ENCODE data around the gene ATAD1.
"Not testable (repeated sequence)": the region's sequence is repeated elsewhere in the genome, so short reads cannot be mapped to it uniquely, and the experiment has no call there.

Gene ATAD1

DNA sequence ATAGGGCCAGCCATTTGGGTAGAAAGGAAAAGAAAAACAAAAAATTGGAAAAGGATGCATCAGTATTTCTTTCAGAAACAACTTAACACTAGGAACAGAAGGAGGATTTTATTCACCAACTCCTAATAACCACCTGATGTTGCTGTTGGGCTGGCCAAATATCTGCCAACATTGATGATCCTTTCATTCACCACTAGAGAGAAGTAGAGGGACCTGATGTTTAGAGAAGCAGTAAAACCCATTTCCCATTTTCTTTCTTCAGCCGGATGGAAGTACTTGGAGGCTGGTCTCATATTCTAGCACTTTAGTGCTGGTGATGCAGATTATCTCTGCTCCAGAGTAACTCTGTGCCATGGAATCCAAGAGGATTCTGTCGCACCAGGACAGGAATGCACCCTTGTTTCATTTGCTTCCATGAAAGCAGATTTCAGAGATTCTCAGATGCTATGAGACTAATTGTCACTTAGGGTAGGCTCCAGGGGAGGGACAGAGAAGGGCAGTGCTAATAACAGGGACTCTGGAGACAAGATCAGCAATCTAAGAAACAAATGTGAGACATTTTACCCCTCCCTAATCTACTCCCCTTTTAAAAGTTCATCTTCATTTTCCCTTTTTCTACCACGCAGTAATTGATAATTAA, 42.2 kb upstream of the ATAD1 start:
- Mint-ChIP-seq H3K4me1 (ENCODE audit: low read depth) (peaks cover 21% of the 10 kb centered on the region), H3K36me3 (ENCODE audit: low read depth) (peaks cover 31% of the 10 kb centered on the region), H3K27ac (no peak overlapping the region), H3K4me3 (no peak overlapping the region), H3K27me3 (no peaks in the 10 kb centered on the region), H3K9me3 (no peaks in the 10 kb centered on the region)
- intact Hi-C loops (cut with micrococcal nuclease) = loop anchor here (1.0 to 5.0 kb wide), 3 partner anchors 257 to 692 kb away; no protein-coding TSS in a partner anchor

DNA sequence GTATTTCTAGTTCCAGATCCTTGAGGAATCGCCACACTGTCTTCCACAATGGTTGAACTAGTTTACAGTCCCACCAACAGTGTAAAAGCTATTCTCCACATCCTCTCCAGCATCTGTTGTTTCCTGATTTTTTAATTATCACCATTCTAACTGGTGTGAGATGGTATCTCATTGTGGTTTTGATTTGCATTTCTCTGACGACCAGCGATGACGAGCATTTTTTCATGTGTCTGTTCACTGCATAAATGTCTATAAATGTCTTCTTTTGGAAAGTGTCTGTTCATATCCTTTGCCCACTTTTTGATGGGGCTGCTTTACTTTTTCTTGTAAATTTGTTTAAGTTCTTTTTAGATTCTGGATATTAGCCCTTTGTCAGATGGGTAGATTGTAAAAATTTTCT, 37.6 kb upstream of the ATAD1 start:
- H3K4me1 Mint-ChIP-seq (ENCODE audit: low read depth) = peaks cover 12% of the 10 kb centered on the region
- H3K9me3 Mint-ChIP-seq; H3K27me3 Mint-ChIP-seq; H3K36me3 Mint-ChIP-seq (ENCODE audit: low read depth); H3K4me3 Mint-ChIP-seq; intact Hi-C loops (cut with micrococcal nuclease); H3K27ac Mint-ChIP-seq: not testable (repeated sequence)

DNA sequence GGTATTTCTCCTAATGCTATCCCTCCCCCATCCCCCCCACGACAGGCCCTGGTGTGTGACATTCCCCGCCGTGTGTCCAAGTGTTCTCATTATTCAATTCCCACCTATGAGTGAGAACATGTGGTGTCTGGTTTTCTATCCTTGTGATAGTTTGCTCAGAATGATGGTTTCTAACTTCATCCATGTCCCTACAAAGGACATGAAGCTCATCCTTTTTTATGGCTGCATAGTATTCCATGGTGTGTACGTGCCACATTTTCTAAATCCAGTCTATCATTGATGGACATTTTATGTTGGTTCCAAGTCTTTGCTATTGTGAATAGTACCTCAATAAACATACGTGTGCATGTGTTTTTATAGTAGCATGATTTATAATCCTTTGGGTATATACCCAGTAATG, 37.2 kb upstream of the ATAD1 start:
- H3K4me1 Mint-ChIP-seq (ENCODE audit: low read depth) = peaks cover 11% of the 10 kb centered on the region
- H3K4me3 Mint-ChIP-seq; intact Hi-C loops (cut with micrococcal nuclease): not testable (repeated sequence)

DNA sequence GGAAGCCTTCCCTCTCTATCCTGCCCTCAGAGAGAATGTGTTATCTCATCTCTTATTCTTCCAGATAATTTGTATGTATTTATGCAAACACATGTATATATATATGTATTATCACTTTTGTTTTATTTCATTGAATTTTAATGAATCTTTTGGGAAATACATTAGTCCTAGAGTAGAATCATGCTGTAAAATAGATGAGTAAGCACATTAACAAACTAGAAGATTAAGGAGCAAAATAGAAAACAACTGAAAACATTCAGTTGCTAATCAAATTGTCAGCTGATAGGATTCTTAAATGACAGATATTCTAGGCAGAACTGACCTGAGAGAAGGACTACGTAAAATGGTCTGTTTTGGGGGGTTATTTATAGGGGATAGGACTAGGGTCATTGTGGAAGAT, 34.1 kb upstream of the ATAD1 start:
- H3K27ac Mint-ChIP-seq = no peak overlapping the region
- H3K4me3 Mint-ChIP-seq = no peak overlapping the region
- peaks cover 21% of the 10 kb centered on the region for H3K4me1 Mint-ChIP-seq (ENCODE audit: low read depth)
- intact Hi-C loops (cut with micrococcal nuclease) = no loop called here
- H3K27me3 Mint-ChIP-seq = no peaks in the 10 kb centered on the region
- no peaks in the 10 kb centered on the region for H3K36me3 Mint-ChIP-seq (ENCODE audit: low read depth)
- H3K9me3 Mint-ChIP-seq = no peaks in the 10 kb centered on the region

More for the DNA sequence above, 37.2 kb upstream of the ATAD1 start:
- not testable (repeated sequence) for H3K9me3 Mint-ChIP-seq; H3K27me3 Mint-ChIP-seq; H3K36me3 Mint-ChIP-seq (ENCODE audit: low read depth); H3K27ac Mint-ChIP-seq

DNA sequence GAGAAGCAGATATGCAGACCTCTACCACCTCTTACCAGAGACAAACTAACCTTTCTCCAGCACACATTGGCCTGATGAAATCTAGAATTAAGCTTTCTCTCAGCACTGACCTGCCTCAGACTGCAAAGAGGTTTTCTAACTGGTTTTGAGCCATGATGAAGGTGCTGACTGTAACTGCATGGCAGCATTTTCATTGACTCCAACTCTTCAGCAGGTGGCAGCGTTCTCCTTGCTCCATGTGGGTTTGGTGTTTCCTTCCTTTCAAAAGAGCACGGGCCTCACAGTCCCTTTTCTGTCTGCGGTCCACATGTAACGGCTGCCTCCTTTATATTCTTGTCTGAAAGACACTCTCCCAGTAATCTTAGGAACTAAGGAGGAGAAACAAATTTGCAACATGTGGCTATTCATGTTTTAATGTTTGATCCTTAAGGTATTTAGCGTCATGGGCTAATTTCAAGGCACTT, 32.7 kb upstream of the ATAD1 start:
- intact Hi-C loops (cut with micrococcal nuclease) = no loop called here
- H3K27ac Mint-ChIP-seq = no peak overlapping the region
- H3K36me3 Mint-ChIP-seq (ENCODE audit: low read depth) = no peaks in the 10 kb centered on the region
- H3K4me3 Mint-ChIP-seq = no peak overlapping the region
- no peaks in the 10 kb centered on the region for H3K27me3 Mint-ChIP-seq
- no peaks in the 10 kb centered on the region for H3K9me3 Mint-ChIP-seq
- H3K4me1 Mint-ChIP-seq (ENCODE audit: low read depth) = peaks cover 21% of the 10 kb centered on the region

DNA sequence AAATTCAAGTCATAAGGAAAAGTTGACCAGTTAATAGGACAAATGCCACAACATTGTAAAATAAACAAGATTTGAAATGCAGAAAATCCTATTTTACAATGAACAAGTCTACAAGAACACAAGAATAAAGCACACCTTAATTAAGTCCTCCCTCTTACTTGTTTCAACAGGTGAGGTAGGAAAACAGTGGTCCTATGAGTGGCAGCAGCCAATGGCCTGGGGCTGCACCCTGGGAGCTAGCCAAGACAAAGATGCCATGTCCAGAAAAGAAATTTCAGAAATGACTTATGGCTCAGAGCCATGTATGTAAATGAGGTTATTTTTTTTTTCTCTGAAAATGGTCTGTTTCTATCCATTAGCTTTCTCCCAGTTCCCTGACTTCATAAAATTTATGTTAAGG, 31.0 kb upstream of the ATAD1 start:
- no peaks in the 10 kb centered on the region for H3K36me3 Mint-ChIP-seq (ENCODE audit: low read depth)
- no peaks in the 10 kb centered on the region for H3K9me3 Mint-ChIP-seq
- H3K27ac Mint-ChIP-seq = no peak overlapping the region
- intact Hi-C loops (cut with micrococcal nuclease) = no loop called here
- peaks cover 2% of the 10 kb centered on the region for H3K27me3 Mint-ChIP-seq
- H3K4me3 Mint-ChIP-seq = no peak overlapping the region
- H3K4me1 Mint-ChIP-seq (ENCODE audit: low read depth) = peaks cover 21% of the 10 kb centered on the region

DNA sequence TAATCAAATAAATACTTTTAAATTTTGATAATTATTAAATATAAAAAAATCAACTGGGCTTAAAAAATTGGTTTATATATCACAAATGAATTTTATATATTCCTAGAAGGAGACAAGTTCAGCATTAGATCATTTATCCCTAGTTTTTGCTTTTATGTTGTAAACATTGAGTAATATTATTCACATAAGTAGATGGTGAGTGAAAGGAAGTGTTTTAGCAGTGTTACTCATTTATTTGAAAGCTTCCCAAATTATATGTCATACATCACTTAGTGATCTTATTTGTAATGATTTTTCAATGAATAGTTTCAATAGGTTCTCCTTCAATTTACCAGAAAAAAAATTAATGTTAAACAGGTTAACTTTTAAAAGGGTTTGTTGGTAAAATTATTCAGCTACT, 29.5 kb upstream of the ATAD1 start:
- H3K9me3 Mint-ChIP-seq = no peaks in the 10 kb centered on the region
- no peak overlapping the region for H3K4me3 Mint-ChIP-seq
- H3K27ac Mint-ChIP-seq = no peak overlapping the region

DNA sequence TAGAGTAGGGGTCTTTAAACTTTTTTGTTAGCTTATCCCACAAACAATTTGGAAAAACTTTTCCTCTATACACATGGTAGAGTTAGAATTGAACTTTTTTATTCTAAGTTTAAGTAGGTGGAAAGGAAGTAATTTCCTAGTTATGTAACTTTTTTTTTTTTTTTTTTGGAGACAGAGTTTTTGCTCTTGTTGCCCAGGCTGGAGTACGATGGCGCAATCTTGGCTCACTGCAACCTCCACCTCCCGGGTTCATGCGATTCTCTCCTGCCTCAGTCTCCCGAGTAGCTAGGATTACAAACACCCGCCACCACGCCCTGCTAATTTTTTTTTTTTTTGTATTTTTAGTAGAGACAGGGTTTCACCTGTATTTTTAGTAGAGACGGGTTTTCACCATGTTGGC, 28.7 kb upstream of the ATAD1 start:
- H3K36me3 Mint-ChIP-seq (ENCODE audit: low read depth); H3K27ac Mint-ChIP-seq; H3K27me3 Mint-ChIP-seq; H3K9me3 Mint-ChIP-seq; intact Hi-C loops (cut with micrococcal nuclease); H3K4me3 Mint-ChIP-seq: not testable (repeated sequence)
- H3K4me1 Mint-ChIP-seq (ENCODE audit: low read depth) = peaks cover 21% of the 10 kb centered on the region

More for the DNA sequence above, 29.5 kb upstream of the ATAD1 start:
- intact Hi-C loops (cut with micrococcal nuclease) = no loop called here
- H3K27me3 Mint-ChIP-seq = peaks cover 2% of the 10 kb centered on the region
- no peaks in the 10 kb centered on the region for H3K36me3 Mint-ChIP-seq (ENCODE audit: low read depth)
- peaks cover 21% of the 10 kb centered on the region for H3K4me1 Mint-ChIP-seq (ENCODE audit: low read depth)

DNA sequence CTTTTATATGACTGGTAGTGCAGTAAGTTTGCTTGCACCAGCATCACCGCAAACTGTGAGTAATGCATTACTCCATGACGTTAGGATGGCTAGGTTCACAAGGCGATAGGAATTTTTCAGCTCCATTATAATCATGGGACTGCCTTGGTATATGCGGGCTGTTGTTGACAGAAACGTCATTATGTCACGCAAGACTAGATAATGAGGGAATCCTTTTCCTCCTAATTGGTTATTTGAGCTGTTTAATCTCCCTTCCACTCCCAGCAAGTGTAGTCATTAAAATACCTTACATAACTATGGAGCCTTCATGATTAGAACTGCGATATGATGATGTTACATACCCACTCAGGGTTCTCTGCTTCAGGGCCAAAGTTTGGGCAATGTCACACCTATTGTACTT, 28.0 kb upstream of the ATAD1 start:
- no peaks in the 10 kb centered on the region for H3K9me3 Mint-ChIP-seq
- peaks cover 2% of the 10 kb centered on the region for H3K27me3 Mint-ChIP-seq
- no peak overlapping the region for H3K27ac Mint-ChIP-seq
- intact Hi-C loops (cut with micrococcal nuclease) = no loop called here
- H3K36me3 Mint-ChIP-seq (ENCODE audit: low read depth) = no peaks in the 10 kb centered on the region
- peaks cover 17% of the 10 kb centered on the region for H3K4me1 Mint-ChIP-seq (ENCODE audit: low read depth)
- no peak overlapping the region for H3K4me3 Mint-ChIP-seq

DNA sequence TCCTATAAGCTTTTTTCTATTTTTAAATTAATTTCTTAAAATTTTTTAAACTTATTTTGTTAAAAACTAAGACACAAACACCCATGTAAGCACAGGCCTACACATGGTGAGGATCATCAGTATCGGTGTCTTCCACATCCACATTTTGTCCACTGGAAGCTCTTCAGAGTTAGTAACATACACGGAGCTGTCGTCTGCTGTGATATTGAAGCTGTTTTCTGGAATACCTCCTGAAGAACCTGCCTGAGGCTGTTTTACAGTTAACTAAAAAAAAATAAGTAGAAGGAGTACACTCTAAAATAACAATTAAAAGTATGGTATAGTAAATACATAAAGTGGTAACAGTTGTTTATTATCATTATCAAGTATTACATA, 27.6 kb upstream of the ATAD1 start:
- no peak overlapping the region for H3K27ac Mint-ChIP-seq
- peaks cover 13% of the 10 kb centered on the region for H3K4me1 Mint-ChIP-seq (ENCODE audit: low read depth)
- H3K36me3 Mint-ChIP-seq (ENCODE audit: low read depth) = no peaks in the 10 kb centered on the region
- H3K9me3 Mint-ChIP-seq = no peaks in the 10 kb centered on the region
- H3K4me3 Mint-ChIP-seq = no peak overlapping the region
- intact Hi-C loops (cut with micrococcal nuclease) = no loop called here
- peaks cover 2% of the 10 kb centered on the region for H3K27me3 Mint-ChIP-seq

DNA sequence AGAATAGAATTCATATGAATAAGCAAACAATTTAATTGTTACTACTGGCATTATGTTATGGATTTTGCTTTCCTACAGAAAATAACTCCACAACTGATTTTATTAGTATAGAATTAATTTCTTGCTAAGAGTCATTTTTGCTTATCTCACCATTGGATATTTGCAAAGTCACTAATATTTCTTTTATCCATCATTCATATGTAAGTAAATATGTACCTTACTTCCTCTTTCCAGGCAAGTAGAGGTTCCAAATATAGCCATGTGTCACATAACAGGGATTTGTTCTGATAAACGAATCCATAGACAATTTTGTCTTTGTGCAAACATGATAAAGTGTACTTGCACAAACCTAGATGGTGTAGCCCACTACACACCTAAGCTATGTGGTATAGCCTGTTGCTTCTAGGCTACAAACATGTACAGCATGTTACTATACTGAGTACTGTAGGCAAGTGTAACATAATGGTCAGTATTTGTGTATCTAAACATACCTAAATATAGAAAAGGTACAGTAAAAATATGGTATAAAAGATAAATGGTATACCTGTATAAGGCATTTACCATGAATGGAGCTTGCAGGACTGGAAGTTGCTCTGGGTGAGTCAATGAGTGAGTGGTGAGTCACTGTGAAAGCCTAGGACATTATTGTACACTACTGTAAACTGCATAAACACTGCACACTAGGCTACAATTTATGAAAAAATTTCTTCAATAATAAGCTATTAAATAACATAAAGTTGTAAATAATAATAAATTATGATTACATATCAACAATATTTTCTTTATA, 27.0 kb upstream of the ATAD1 start:
- Mint-ChIP-seq H3K36me3 (ENCODE audit: low read depth) (no peaks in the 10 kb centered on the region), H3K27ac (no peak overlapping the region), H3K4me1 (ENCODE audit: low read depth) (peaks cover 9% of the 10 kb centered on the region), H3K4me3 (no peak overlapping the region), H3K9me3 (no peaks in the 10 kb centered on the region), H3K27me3 (peaks cover 2% of the 10 kb centered on the region)
- intact Hi-C loops (cut with micrococcal nuclease) = no loop called here

DNA sequence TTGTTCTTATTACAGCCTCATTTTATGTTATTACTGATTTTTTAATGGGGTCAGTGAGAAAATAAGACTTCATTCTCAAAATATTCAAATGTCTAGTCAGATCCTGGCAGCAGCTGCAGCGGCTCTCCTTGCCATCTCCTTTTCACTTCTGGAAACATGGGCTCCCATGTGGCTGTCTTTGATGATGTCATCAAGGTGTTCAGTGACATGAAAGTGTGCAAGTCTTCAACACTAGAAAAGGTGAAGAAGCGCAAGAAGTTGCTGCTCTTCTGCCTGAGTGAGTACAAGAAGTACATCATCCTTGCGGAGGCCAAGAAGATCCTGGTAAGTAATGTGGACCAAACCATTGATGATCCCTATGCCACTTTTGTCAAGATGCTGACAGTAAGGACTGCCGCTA, 25.7 kb upstream of the ATAD1 start:
- intact Hi-C loops (cut with micrococcal nuclease) = no loop called here
- no peaks in the 10 kb centered on the region for H3K9me3 Mint-ChIP-seq
- peaks cover 8% of the 10 kb centered on the region for H3K4me1 Mint-ChIP-seq (ENCODE audit: low read depth)
- H3K4me3 Mint-ChIP-seq = no peak overlapping the region
- no peak overlapping the region for H3K27ac Mint-ChIP-seq
- H3K36me3 Mint-ChIP-seq (ENCODE audit: low read depth) = no peaks in the 10 kb centered on the region
- H3K27me3 Mint-ChIP-seq = peaks cover 2% of the 10 kb centered on the region

DNA sequence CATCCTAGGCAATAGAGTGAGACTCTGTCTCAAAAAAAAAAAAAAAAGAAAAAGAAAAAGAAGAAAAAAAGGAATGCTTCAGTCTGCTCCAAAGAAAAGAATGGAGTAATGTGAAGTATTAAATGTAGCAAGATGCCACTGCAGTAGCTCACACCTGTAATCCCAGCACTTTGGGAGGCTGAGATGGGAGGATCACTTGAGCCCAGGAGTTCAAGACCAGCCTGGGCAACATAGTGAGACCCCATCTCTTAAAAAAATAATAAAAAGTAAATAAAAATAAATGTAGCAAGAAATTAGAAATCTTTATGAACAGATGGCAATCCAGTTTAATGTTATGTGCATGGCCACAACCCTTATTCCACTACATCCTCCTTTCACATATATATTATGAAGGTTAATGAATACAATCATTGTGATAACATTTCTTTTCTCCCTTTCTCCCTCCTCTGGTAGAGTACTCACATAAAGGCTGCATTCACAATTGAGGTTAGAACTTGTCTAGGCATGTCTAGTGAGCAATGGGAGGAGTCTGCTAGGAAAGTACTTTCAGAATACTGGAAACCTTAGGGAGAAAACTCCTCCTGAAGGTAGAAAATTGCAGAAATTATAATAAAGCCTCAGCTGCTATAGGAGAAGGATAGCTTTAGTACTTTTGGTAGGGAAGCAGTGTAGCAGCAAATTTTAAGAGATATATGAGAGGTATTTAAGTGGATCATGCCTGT, 24.9 kb upstream of the ATAD1 start:
- Mint-ChIP-seq H3K36me3 (ENCODE audit: low read depth) (no peaks in the 10 kb centered on the region), H3K27ac (no peak overlapping the region), H3K9me3 (no peaks in the 10 kb centered on the region), H3K4me1 (ENCODE audit: low read depth) (peaks cover 4% of the 10 kb centered on the region), H3K27me3 (peaks cover 2% of the 10 kb centered on the region), H3K4me3 (no peak overlapping the region)
- intact Hi-C loops (cut with micrococcal nuclease) = no loop called here

DNA sequence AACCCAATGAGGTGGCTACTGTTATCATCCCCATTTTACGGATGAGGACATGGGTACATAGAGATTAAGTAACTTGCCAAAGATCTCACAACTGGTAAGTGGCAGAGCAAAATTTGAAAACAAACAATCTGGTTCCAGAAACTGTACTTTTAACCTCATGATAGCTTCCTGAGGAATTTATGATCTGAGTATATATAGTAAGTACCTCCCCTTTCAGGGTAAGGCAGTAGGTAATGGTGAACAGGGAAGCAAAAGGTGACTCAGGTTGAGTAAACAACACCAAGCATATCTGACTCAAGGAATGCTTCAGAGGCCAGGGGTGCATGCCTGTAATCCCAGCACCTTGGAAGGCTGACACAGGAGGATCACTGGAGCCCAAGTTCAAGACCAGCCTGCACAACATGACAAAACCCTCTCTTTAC, 24.2 kb upstream of the ATAD1 start:
- intact Hi-C loops (cut with micrococcal nuclease) = no loop called here
- Mint-ChIP-seq H3K27ac (no peak overlapping the region), H3K4me1 (ENCODE audit: low read depth) (peaks cover 6% of the 10 kb centered on the region), H3K27me3 (peaks cover 2% of the 10 kb centered on the region), H3K9me3 (no peaks in the 10 kb centered on the region), H3K4me3 (no peak overlapping the region), H3K36me3 (ENCODE audit: low read depth) (no peaks in the 10 kb centered on the region)
